ENCODE data around the gene NADK2.
"Not testable (repeated sequence)": the region's sequence is repeated elsewhere in the genome, so short reads cannot be mapped to it uniquely, and the experiment has no call there.

NADK2 gene

GRCh38 chr5:36241631-36242533, at the start of gene NADK2:
Gene NADK2 (minus strand): TSS chr5:36241925. CDS start chr5:36241798, 127 bp downstream.
- peak; percentile 83 to 89 (median 86) for DNase-seq (ENCODE audit: low read depth in 3 of 3)

GRCh38 chr5:36285837-36286615, 44.3 kb upstream of the NADK2 start:
- DNase-seq (ENCODE audit: low read depth in 3 of 3) = no peak

- not testable (repeated sequence) for DNase-seq (ENCODE audit: low read depth in 3 of 3)
Measured at GRCh38 chr5:36283775-36284174, 42.0 kb upstream of the NADK2 start.

- DNase-seq (ENCODE audit: low read depth in 3 of 3) = no peak
Measured at GRCh38 chr5:36281626-36282025, 39.9 kb upstream of the NADK2 start.

- DNase-seq (ENCODE audit: low read depth in 3 of 3) = no peak
Measured at GRCh38 chr5:36279054-36279698, 37.5 kb upstream of the NADK2 start.

- no peak for DNase-seq (ENCODE audit: low read depth in 3 of 3)
Measured at GRCh38 chr5:36277521-36278176, 35.9 kb upstream of the NADK2 start.

- DNase-seq (ENCODE audit: low read depth in 3 of 3) = no peak
Measured at GRCh38 chr5:36276864-36277263, 35.1 kb upstream of the NADK2 start.

- DNase-seq (ENCODE audit: low read depth in 3 of 3) = no peak
Measured at GRCh38 chr5:36273809-36274526, 32.2 kb upstream of the NADK2 start.

GRCh38 chr5:36272136-36272690, 30.5 kb upstream of the NADK2 start:
- no peak for DNase-seq (ENCODE audit: low read depth in 3 of 3)

GRCh38 chr5:36270876-36271575, 29.3 kb upstream of the NADK2 start:
- no peak for DNase-seq (ENCODE audit: low read depth in 3 of 3)

- no peak for DNase-seq (ENCODE audit: low read depth in 3 of 3)
Measured at GRCh38 chr5:36270175-36270574, 28.4 kb upstream of the NADK2 start.

- DNase-seq (ENCODE audit: low read depth in 3 of 3) = no peak
Measured at GRCh38 chr5:36269478-36269877, 27.8 kb upstream of the NADK2 start.

GRCh38 chr5:36267905-36268304, 26.2 kb upstream of the NADK2 start:
- DNase-seq (ENCODE audit: low read depth in 3 of 3) = no peak

GRCh38 chr5:36264202-36264760, 22.6 kb upstream of the NADK2 start:
- DNase-seq (ENCODE audit: low read depth in 3 of 3) = no peak

- no peak for DNase-seq (ENCODE audit: low read depth in 3 of 3)
Measured at GRCh38 chr5:36261186-36261585, 19.5 kb upstream of the NADK2 start.

GRCh38 chr5:36253575-36253974, 11.8 kb upstream of the NADK2 start:
- no peak for DNase-seq (ENCODE audit: low read depth in 3 of 3)

- DNase-seq (ENCODE audit: low read depth in 3 of 3) = no peak
Measured at GRCh38 chr5:36252722-36253365, 11.1 kb upstream of the NADK2 start.

GRCh38 chr5:36251218-36251617, 9.5 kb upstream of the NADK2 start:
- DNase-seq (ENCODE audit: low read depth in 3 of 3) = no peak

GRCh38 chr5:36250427-36250826, 8.7 kb upstream of the NADK2 start:
- no peak for DNase-seq (ENCODE audit: low read depth in 3 of 3)
